CD14-positive monocyte (primary cell): ENCODE data around the gene ZNF334. TPM values are rescaled to one million over a fixed set of nuclear protein-coding genes. Genes with fewer than 3 reads are reported as not detected.

Source experiments
- DNase-seq, 3 donors: peaks; one replicate each; pipeline ENCODE4 v3.0.0-alpha.2; 2011 to 2022
- H2AFZ ChIP-seq: 2 replicates; pipeline ENCODE4 v1.6.0; 2012; ENCODE audit warnings: mild to moderate bottlenecking, low read depth, low read length, inconsistent platforms; ENCODE audit not compliant: insufficient read depth, poor library complexity, severe bottlenecking
- H3K27ac ChIP-seq, 2 donors: 1 replicate in 1 of 2; 2 replicates in 1 of 2; pipeline ENCODE4 v1.5.1; 2012 to 2013; ENCODE audit warnings: low read length in 2 of 2, control low read depth in 1 of 2, inconsistent platforms in 1 of 2, low read depth in 1 of 2, mild to moderate bottlenecking in 1 of 2
- H3K27me3 ChIP-seq, 2 donors: one replicate each; pipeline versions ENCODE4 v1.6.0 to v1.6.1; 2011 to 2013; ENCODE audit warnings: low read length in 2 of 2; ENCODE audit not compliant: control insufficient read depth in 2 of 2, insufficient read depth in 2 of 2
- H3K36me3 ChIP-seq, 2 donors: replicated peaks in 1 of 2; 1 replicate in 1 of 2; 2 replicates in 1 of 2; pipeline versions ENCODE4 v1.5.1 to v1.6.1; 2012 to 2013; ENCODE audit warnings: low read length in 2 of 2, control low read depth in 1 of 2, inconsistent platforms in 1 of 2, mild to moderate bottlenecking in 1 of 2; ENCODE audit not compliant: insufficient read depth in 2 of 2, control insufficient read depth in 1 of 2
- H3K4me1 ChIP-seq, 2 donors: 1 replicate in 1 of 2; 2 replicates in 1 of 2; pipeline versions ENCODE4 v1.5.1 to v1.6.1; 2012 to 2013; ENCODE audit warnings: low read length in 2 of 2, control low read depth in 1 of 2, inconsistent platforms in 1 of 2, mild to moderate bottlenecking in 1 of 2, moderate library complexity in 1 of 2; ENCODE audit not compliant: insufficient read depth in 2 of 2, control insufficient read depth in 1 of 2
- H3K4me2 ChIP-seq: replicated peaks from 2 replicates; pipeline ENCODE3; 2012; ENCODE audit warnings: low read length, moderate library complexity, mild to moderate bottlenecking; ENCODE audit not compliant: poor library complexity, severe bottlenecking; ENCODE audit errors: extremely low read depth
- H3K4me3 ChIP-seq, 3 experiments: fragments of 200-600 bp in 1 of 3; sonication (generic) in 1 of 3; replicated peaks in 1 of 3; 1 replicate in 2 of 3; 2 replicates in 1 of 3; pipeline ENCODE4 v1.5.1; 2011 to 2013; ENCODE audit warnings: low read length in 3 of 3, mild to moderate bottlenecking in 3 of 3, control low read depth in 2 of 3, low read depth in 2 of 3, inconsistent platforms in 1 of 3, moderate library complexity in 1 of 3
- H3K79me2 ChIP-seq: 2 replicates; pipeline ENCODE4 v1.6.0; 2012; ENCODE audit warnings: mild to moderate bottlenecking, control low read depth, inconsistent platforms, low read length, moderate library complexity; ENCODE audit not compliant: insufficient read depth
- H3K9ac ChIP-seq: 2 replicates; pipeline ENCODE4 v1.6.0; 2017; ENCODE audit warnings: low read length, mild to moderate bottlenecking; ENCODE audit not compliant: insufficient read depth, poor library complexity, severe bottlenecking
- H3K9me3 ChIP-seq, 2 donors: replicated peaks in 1 of 2; 1 replicate in 1 of 2; 2 replicates in 1 of 2; pipeline versions ENCODE4 v1.5.1 to v1.6.1; 2012 to 2013; ENCODE audit warnings: low read length in 2 of 2, control low read depth in 1 of 2; ENCODE audit not compliant: control insufficient read depth in 1 of 2, insufficient read depth in 1 of 2
- H4K20me1 ChIP-seq: 2 replicates; pipeline ENCODE4 v1.6.0; 2012; ENCODE audit warnings: mild to moderate bottlenecking, low read length, control low read depth, moderate library complexity; ENCODE audit not compliant: insufficient read depth
- H3K27ac Mint-ChIP-seq, 7 donors: one replicate each; pipeline ENCODE4 v1.8.0; 2020; ENCODE audit warnings: mild to moderate bottlenecking in 7 of 7, mixed read lengths in 7 of 7, moderate library complexity in 6 of 7, inconsistent platforms in 2 of 7
- H3K27me3 Mint-ChIP-seq, 3 donors: one replicate each; pipeline ENCODE4 v1.8.0; 2021 to 2022; ENCODE audit warnings: low read depth in 3 of 3, mild to moderate bottlenecking in 3 of 3, mixed read lengths in 3 of 3, moderate library complexity in 3 of 3, inconsistent platforms in 1 of 3
- H3K36me3 Mint-ChIP-seq, 2 donors: one replicate each; pipeline ENCODE4 v1.8.0; 2020; ENCODE audit warnings: mixed read lengths in 2 of 2, inconsistent platforms in 1 of 2, mild to moderate bottlenecking in 1 of 2
- H3K4me1 Mint-ChIP-seq: one replicate; pipeline ENCODE4 v1.8.0; 2020; ENCODE audit warnings: mild to moderate bottlenecking, mixed read lengths
- H3K4me3 Mint-ChIP-seq, 2 donors: one replicate each; pipeline ENCODE4 v1.8.0; 2020; ENCODE audit warnings: mild to moderate bottlenecking in 2 of 2, mixed read lengths in 2 of 2, moderate library complexity in 1 of 2
- H3K9me3 Mint-ChIP-seq, 7 donors: one replicate each; pipeline ENCODE4 v1.8.0; 2020 to 2022; ENCODE audit warnings: mixed read lengths in 7 of 7, mild to moderate bottlenecking in 6 of 7, moderate library complexity in 6 of 7, inconsistent platforms in 2 of 7
- CTCF ChIP-seq: fragments of 200-600 bp; IDR thresholded peaks from one replicate; pipeline ENCODE4 v1.8.0; 2022; ENCODE audit warnings: antibody characterized with exemption, mild to moderate bottlenecking
- WGBS: methylation state at CpG from one replicate; pipeline ENCODE4 v1.1.5; 2013; ENCODE audit warnings: missing lambda C conversion rate; ENCODE audit not compliant: insufficient coverage; 5-methylcytosine and 5-hydroxymethylcytosine counted together
- intact Hi-C, 2 donors: fragments of 100-400 bp; cut with micrococcal nuclease; formaldehyde crosslinking; loops; one replicate each; pipeline versions ENCODE4 v1.15.0 to v1.15.1; 2023
- polyA plus RNA-seq, 3 donors: library from polyadenylated mRNA; depleted of rRNA in 1 of 3; unstranded in 2 of 3; stranded (reverse) in 1 of 3; fragments of 300-500 nt in 2 of 3; fragments of >200 nt in 1 of 3; fragmentation: Illumina TruSeq in 2 of 3; gene quantifications; 1 replicate in 2 of 3; 2 replicates in 1 of 3; pipeline ENCODE4 v1.2.3, GENCODE V29; 2012 to 2021

ZNF334 gene
- polyA plus RNA-seq, 3 donors = 0.04 TPM; not detected in 2

- TF ChIP-seq CTCF = no peak
- Histone ChIP-seq H3K36me3 (no peaks in the 10 kb centered on the region), H4K20me1 (no peaks in the 10 kb centered on the region), H3K4me1 (peaks cover 20 to 21% of the 10 kb centered on the region in 2 donors), H3K4me2 (no peak overlapping the region), H3K27me3 (peaks cover 20 to 46% of the 10 kb centered on the region in 2 donors), H3K9ac (no peak overlapping the region), H3K79me2 (no peaks in the 10 kb centered on the region), H3K27ac (no peak overlapping the region), H3K9me3 (no peaks in the 10 kb centered on the region), H2AFZ (no peak overlapping the region), H3K4me3 (no peak overlapping the region)
- WGBS = no CpG with 5 or more reads among the region's 3 CpGs
- intact Hi-C loops = no loop called here
- peaks cover 25 to 31% (median 30%) of the 10 kb centered on the region in 3 donors for H3K27me3 Mint-ChIP-seq
- peaks cover 0 to 4% (median 0%) of the 10 kb centered on the region in 7 donors for H3K9me3 Mint-ChIP-seq
- no peak overlapping the region for H3K4me3 Mint-ChIP-seq
- DNase-seq = no peak
- H3K4me1 Mint-ChIP-seq = peaks cover 17% of the 10 kb centered on the region
- peak overlapping the region in 2 of 7 donors; percentile 31 to 64 for H3K27ac Mint-ChIP-seq
- no peaks in the 10 kb centered on the region for H3K36me3 Mint-ChIP-seq
These were observed 31.2 kb upstream of the ZNF334 start for GRCh38 chr20:46544576-46544975.

- 25% methylated on average over 1 of the region's 1 CpG for WGBS
- no peak overlapping the region for H3K4me2 ChIP-seq
- no peak overlapping the region for H2AFZ ChIP-seq
- no peak overlapping the region for H3K4me3 ChIP-seq
- peaks cover 23 to 50% of the 10 kb centered on the region in 2 donors for H3K27me3 ChIP-seq
- no peak for DNase-seq
- Mint-ChIP-seq H3K4me1 (peaks cover 17% of the 10 kb centered on the region), H3K4me3 (no peak overlapping the region), H3K27ac (peak overlapping the region in 2 of 7 donors; percentile 46 to 84), H3K9me3 (peaks cover 0 to 4% (median 0%) of the 10 kb centered on the region in 7 donors), H3K36me3 (no peaks in the 10 kb centered on the region), H3K27me3 (peaks cover 28 to 37% (median 35%) of the 10 kb centered on the region in 3 donors)
- TF ChIP-seq CTCF = no peak
- H3K4me1 ChIP-seq = peaks cover 20 to 21% of the 10 kb centered on the region in 2 donors
- no peaks in the 10 kb centered on the region for H3K79me2 ChIP-seq
- no peak overlapping the region for H3K27ac ChIP-seq
- intact Hi-C loops = no loop called here
- no peaks in the 10 kb centered on the region for H4K20me1 ChIP-seq
- no peaks in the 10 kb centered on the region for H3K9me3 ChIP-seq
- no peak overlapping the region for H3K9ac ChIP-seq
- no peaks in the 10 kb centered on the region for H3K36me3 ChIP-seq
These were observed 30.6 kb upstream of the ZNF334 start for GRCh38 chr20:46543959-46544358.
